GM18907 (cell line): ENCODE measurements around the gene HEYL.
"Not testable (repeated sequence)": the region's sequence is repeated elsewhere in the genome, so short reads cannot be mapped to it uniquely, and the experiment has no call there.

Experiments
- ATAC-seq: cut with Tn5 transposase; IDR thresholded peaks from one replicate; pipeline ENCODE4 v1.9.1; 2021; ENCODE audit warnings: mild to moderate bottlenecking, moderate library complexity; ENCODE audit not compliant: unreplicated experiment

The HEYL gene

GRCh38 chr1:39613250-39613649 lies 26.2 kb downstream of the HEYL start:
- no peak for ATAC-seq

- no peak for ATAC-seq
Measured at GRCh38 chr1:39609618-39610331, 29.7 kb downstream of the HEYL start.

GRCh38 chr1:39608921-39609320 lies 30.5 kb downstream of the HEYL start:
- no peak for ATAC-seq

- ATAC-seq, result not testable (repeated sequence)
Measured at GRCh38 chr1:39603677-39604076, 35.8 kb downstream of the HEYL start.

- ATAC-seq, result not testable (repeated sequence)
Measured at GRCh38 chr1:39601667-39602255, 37.7 kb downstream of the HEYL start.

GRCh38 chr1:39596163-39596562 lies 43.3 kb downstream of the HEYL start:
- no peak for ATAC-seq

GRCh38 chr1:39593386-39593785 lies 46.1 kb downstream of the HEYL start:
- no peak for ATAC-seq

GRCh38 chr1:39592069-39592468 lies 47.4 kb downstream of the HEYL start:
- no peak for ATAC-seq

- ATAC-seq, result no peak
Measured at GRCh38 chr1:39590546-39590945, 48.9 kb downstream of the HEYL start.

GRCh38 chr1:39585933-39586332 lies 53.5 kb downstream of the HEYL start:
- ATAC-seq, result no peak

GRCh38 chr1:39576016-39576657 lies 63.3 kb downstream of the HEYL start:
- ATAC-seq, result peak; percentile 52

GRCh38 chr1:39575191-39576015 lies 64.0 kb downstream of the HEYL start:
- ATAC-seq, result peak; percentile 30

GRCh38 chr1:39574646-39575045 lies 64.8 kb downstream of the HEYL start:
- no peak for ATAC-seq
